Measurements from ENCODE around the gene ACAD8. TPM values are rescaled to one million over a fixed set of nuclear protein-coding genes. Genes with fewer than 3 reads are reported as not detected.

ACAD8 gene
- total RNA-seq, 1 donor from 2014 or later: 48.4 TPM

DNA sequence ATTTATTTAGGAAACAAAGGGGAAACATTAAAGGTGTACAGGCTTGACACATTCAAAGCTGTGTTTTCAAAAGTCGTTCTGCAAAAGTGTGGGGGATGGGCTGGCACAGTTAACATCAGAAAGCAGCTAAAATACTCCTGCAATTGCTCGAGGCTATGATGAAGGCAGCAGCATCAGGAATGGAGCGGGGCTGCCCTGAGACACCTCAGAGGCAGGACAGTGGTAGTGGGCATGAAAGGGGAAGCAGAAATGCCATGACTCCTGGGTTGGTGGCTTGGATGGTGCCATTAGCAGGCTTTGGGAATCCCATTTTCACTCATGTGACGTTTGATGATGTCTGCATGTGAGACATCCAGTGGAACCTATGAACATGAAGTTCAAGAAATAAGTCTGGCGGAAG, 30.2 kb upstream of the ACAD8 start:
- Mint-ChIP-seq H3K36me3 (peaks cover 11% of the 10 kb centered on the region), H3K9me3 (no peaks in the 10 kb centered on the region), H3K4me3 (peak overlapping the region; percentile 93), H3K4me1 (peaks cover 27% of the 10 kb centered on the region), H3K27ac (no peak overlapping the region), H3K27me3 (ENCODE audit: insufficient read depth, low read depth) (peaks cover 4% of the 10 kb centered on the region)
- no peaks in the 10 kb centered on the region for H3F3A ChIP-seq (ENCODE audit: low read depth)
- no peak for TF ChIP-seq CTCF (IDR thresholded peaks at IDR 0.05)
- TF ChIP-seq EZH2 (IDR thresholded peaks at IDR 0.05): no peak
- no peak for TF ChIP-seq EZH2phosphoT487 (IDR thresholded peaks at IDR 0.05)
- H3K4me1 ChIP-seq: peaks cover 19% of the 10 kb centered on the region
- H3K4me3 ChIP-seq: peak overlapping the region; percentile 80
- H3K36me3 ChIP-seq: no peaks in the 10 kb centered on the region
- H3K9me3 ChIP-seq (ENCODE audit: low read depth): no peaks in the 10 kb centered on the region
- no peak overlapping the region for H2AFZ ChIP-seq (replicated peaks)
- H3K9ac ChIP-seq: peak overlapping the region; percentile 77
- H3K4me2 ChIP-seq: peak overlapping the region; percentile 99
- H3K27ac ChIP-seq: no peak overlapping the region
- DNase-seq (ENCODE audit: low spot score): peak; percentile 4
- H3K27me3 ChIP-seq: peaks cover 14% of the 10 kb centered on the region
- H4K20me1 ChIP-seq (ENCODE audit: low read depth): peaks cover 30% of the 10 kb centered on the region
- H3K79me2 ChIP-seq (ENCODE audit: low read depth): peaks cover 56% of the 10 kb centered on the region

DNA sequence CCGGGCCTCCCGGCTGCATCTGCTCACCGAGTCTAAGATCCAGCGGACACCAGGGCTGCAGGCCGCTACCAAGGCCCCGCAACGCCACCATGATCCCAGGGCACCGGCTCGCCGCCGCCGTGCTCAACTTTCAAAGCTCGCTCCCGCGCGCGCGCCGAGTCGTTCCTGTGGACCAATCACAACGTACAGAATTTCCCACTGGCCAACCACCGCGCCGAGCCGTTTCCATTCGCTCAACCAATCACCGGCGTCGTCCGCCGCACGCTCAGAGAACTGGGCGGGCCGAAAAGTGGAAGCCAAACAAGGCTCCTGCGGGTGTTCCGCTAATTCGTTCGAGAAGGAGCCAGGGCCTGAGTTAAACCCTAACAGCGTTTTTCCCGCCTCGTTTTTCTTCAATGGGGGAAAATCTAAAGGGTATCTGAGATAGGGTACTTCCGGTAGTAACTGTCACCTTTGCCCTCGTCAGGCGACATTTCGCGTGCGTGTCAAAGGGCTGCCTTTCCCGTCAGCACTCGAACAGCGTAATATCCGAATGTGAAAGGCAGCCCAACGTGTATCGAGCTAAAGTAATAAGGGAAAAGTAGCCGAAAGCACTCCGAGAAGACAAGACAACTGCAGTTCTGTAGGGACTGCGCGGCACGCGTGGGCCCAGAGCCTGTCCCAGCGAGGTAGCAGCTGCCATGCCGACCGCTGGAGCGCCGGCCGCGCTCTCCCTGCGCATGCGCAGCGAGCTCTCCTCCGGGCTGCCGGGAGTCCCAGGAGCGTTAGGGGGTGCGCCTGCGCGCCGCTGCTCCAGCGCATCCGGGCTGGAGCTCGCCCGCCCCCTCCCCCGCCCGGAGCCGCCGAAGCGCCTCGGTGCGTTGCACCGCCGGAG, 29.3 kb upstream of the ACAD8 start, which contains the start of the genes NCAPD3 and VPS26B:
TSS of gene NCAPD3 (minus strand) at position 132 of the 874 bp plus-strand sequence. CDS start at position 91, 41 bp downstream.
TSS of gene VPS26B (plus strand) at position 836 of the 874 bp plus-strand sequence. CDS start 452 bp downstream, outside the sequence.
- H3K79me2 ChIP-seq (ENCODE audit: low read depth): peaks cover 56% of the 10 kb centered on the region
- TF ChIP-seq EZH2 (IDR thresholded peaks at IDR 0.05): no peak
- peak; percentile 5 for TF ChIP-seq CTCF (IDR thresholded peaks at IDR 0.05)
- TF ChIP-seq EZH2phosphoT487 (IDR thresholded peaks at IDR 0.05): no peak
- peak within 1 kb of the TSS; percentile 77 for H3K9ac ChIP-seq
- peak within 1 kb of the TSS; percentile 80 for H3K4me3 ChIP-seq
- no peak within 1 kb of the TSS for H3K27ac ChIP-seq
- Mint-ChIP-seq H3K4me1 (peaks cover 30% of the 10 kb centered on the region), H3K9me3 (no peaks in the 10 kb centered on the region), H3K27me3 (ENCODE audit: insufficient read depth, low read depth) (peaks cover 4% of the 10 kb centered on the region), H3K4me3 (peak within 1 kb of the TSS; percentile 96), H3K27ac (no peak within 1 kb of the TSS), H3K36me3 (peaks cover 2% of the 10 kb centered on the region)
- H3K27me3 ChIP-seq: peaks cover 14% of the 10 kb centered on the region
- H3K36me3 ChIP-seq: no peaks in the 10 kb centered on the region
- DNase-seq (ENCODE audit: low spot score): peak; percentile 99
- H4K20me1 ChIP-seq (ENCODE audit: low read depth): peaks cover 28% of the 10 kb centered on the region
- no peaks in the 10 kb centered on the region for H3F3A ChIP-seq (ENCODE audit: low read depth)
- H3K4me1 ChIP-seq: peaks cover 19% of the 10 kb centered on the region
- peak within 1 kb of the TSS; percentile 97 for H2AFZ ChIP-seq (replicated peaks)
- peak within 1 kb of the TSS; percentile 99 for H3K4me2 ChIP-seq
- no peaks in the 10 kb centered on the region for H3K9me3 ChIP-seq (ENCODE audit: low read depth)

- Mint-ChIP-seq H3K4me1 (peaks cover 40% of the 10 kb centered on the region), H3K27me3 (ENCODE audit: insufficient read depth, low read depth) (peaks cover 4% of the 10 kb centered on the region), H3K36me3 (no peaks in the 10 kb centered on the region), H3K9me3 (no peaks in the 10 kb centered on the region), H3K27ac (no peak overlapping the region), H3K4me3 (peak overlapping the region; percentile 96)
- TF ChIP-seq EZH2 (IDR thresholded peaks at IDR 0.05) (no peak), EZH2phosphoT487 (IDR thresholded peaks at IDR 0.05) (no peak), CTCF (IDR thresholded peaks at IDR 0.05) (no peak)
- H3K9me3 ChIP-seq (ENCODE audit: low read depth): no peaks in the 10 kb centered on the region
- H3K36me3 ChIP-seq: no peaks in the 10 kb centered on the region
- H3K27me3 ChIP-seq: peaks cover 14% of the 10 kb centered on the region
- H3K27ac ChIP-seq: no peak overlapping the region
- peak overlapping the region; percentile 97 for H2AFZ ChIP-seq (replicated peaks)
- H3K79me2 ChIP-seq (ENCODE audit: low read depth): peaks cover 53% of the 10 kb centered on the region
- H3K9ac ChIP-seq: peak overlapping the region; percentile 62
- no peaks in the 10 kb centered on the region for H3F3A ChIP-seq (ENCODE audit: low read depth)
- H3K4me3 ChIP-seq: peak overlapping the region; percentile 80
- H3K4me2 ChIP-seq: peak overlapping the region; percentile 81
- peak; percentile 80 for DNase-seq (ENCODE audit: low spot score)
- H3K4me1 ChIP-seq: peaks cover 19% of the 10 kb centered on the region
- peaks cover 28% of the 10 kb centered on the region for H4K20me1 ChIP-seq (ENCODE audit: low read depth)
Observed at GRCh38 chr11:134224710-134225664, 28.4 kb upstream of the ACAD8 start.
